GM12878 (cell line): ENCODE data around the gene GRAMD2B. TPM values are rescaled to one million over a fixed set of nuclear protein-coding genes. Genes with fewer than 3 reads are reported as not detected.

Source experiments
- ATAC-seq: fragments of 200-7000 bp; cut with Tn5 transposase; 3 replicates; pipeline ENCODE4 v1.9.1; 2020; ENCODE audit warnings: mild to moderate bottlenecking, moderate library complexity
- BruUV-seq: library from RNA; stranded (reverse); fragments of 400-500 nt; replicated peaks from 2 replicates; lab custom pipeline; 2021; lab: Mats Ljungman, UMichigan
- CTCF ChIA-PET: fragments of 300-600 bp; sonication (Branson Sonifier 250); formaldehyde crosslinking; extraction: SDS; loops from one replicate; lab custom pipeline; 2021; ENCODE audit warnings: inconsistent platforms; lab: Yijun Ruan, JAX
- POLR2A ChIA-PET: fragments of 350-600 bp; formaldehyde crosslinking; extraction: SDS; loops from one replicate; lab custom pipeline; 2021; ENCODE audit warnings: inconsistent platforms; lab: Charles Lee
- RAD21 ChIA-PET: fragments of 300-600 bp; sonication (Branson Sonifier 250); formaldehyde crosslinking; loops from one replicate; lab custom pipeline; 2023; ENCODE audit warnings: antibody characterized with exemption; ENCODE audit not compliant: unreplicated experiment; lab: Charles Lee
- SMC1A ChIA-PET: fragments of 300-600 bp; sonication (Branson Sonifier 250); formaldehyde crosslinking; loops from one replicate; lab custom pipeline; 2023; ENCODE audit not compliant: unreplicated experiment, uncharacterized antibody; lab: Charles Lee
- DNase-seq: peaks from one replicate; pipeline ENCODE4 v3.0.0-alpha.2; 2011; ENCODE audit warnings: low read depth, low spot score
- FAIRE-seq: peaks from 3 replicates; lab custom pipeline; 2011; peaks lifted over from hg19 to GRCh38; lab: Jason Lieb, UNC
- H2AFZ ChIP-seq: 2 replicates; pipeline ENCODE4 v1.6.0; 2011; ENCODE audit warnings: low read depth, low read length, control low read depth; ENCODE audit not compliant: control insufficient read depth
- H3K27ac ChIP-seq: 2 replicates; pipeline ENCODE4 v1.5.1; 2011; ENCODE audit warnings: control low read depth; ENCODE audit not compliant: control insufficient read depth, insufficient read depth
- H3K27me3 ChIP-seq, 2 experiments: replicated peaks in 1 of 2; 2 replicates each; pipeline versions ENCODE4 v1.6.0 to v1.6.1; 2011; ENCODE audit warnings: low read length in 1 of 2; ENCODE audit not compliant: control insufficient read depth in 2 of 2, insufficient read depth in 2 of 2
- H3K36me3 ChIP-seq, 2 experiments: 2 replicates each; pipeline ENCODE4 v1.5.1; 2011; ENCODE audit warnings: low read length in 1 of 2; ENCODE audit not compliant: control insufficient read depth in 2 of 2, insufficient read depth in 2 of 2
- H3K4me1 ChIP-seq: 2 replicates; pipeline ENCODE4 v1.6.1; 2011; ENCODE audit warnings: mild to moderate bottlenecking, low read length, moderate library complexity, mixed read lengths; ENCODE audit not compliant: control insufficient read depth, insufficient read depth
- H3K4me2 ChIP-seq: 2 replicates; pipeline ENCODE4 v1.6.0; 2011; ENCODE audit warnings: control low read depth; ENCODE audit not compliant: control insufficient read depth, insufficient read depth
- H3K4me3 ChIP-seq: fragments of 200-600 bp; sonication (generic); 2 replicates; pipeline ENCODE4 v1.5.1; 2016
- H3K79me2 ChIP-seq: 2 replicates; pipeline ENCODE4 v1.6.0; 2011; ENCODE audit warnings: low read length; ENCODE audit not compliant: control insufficient read depth, insufficient read depth
- H3K9ac ChIP-seq: 2 replicates; pipeline ENCODE4 v1.8.0; 2011; ENCODE audit warnings: low read length, control low read depth, mixed read lengths; ENCODE audit not compliant: control insufficient read depth, insufficient read depth
- H3K9me3 ChIP-seq: replicated peaks from 3 replicates; pipeline ENCODE4 v1.5.1; 2011; ENCODE audit warnings: mild to moderate bottlenecking, low read length; ENCODE audit not compliant: control insufficient read depth, insufficient read depth
- H4K20me1 ChIP-seq: 2 replicates; pipeline ENCODE4 v1.6.0; 2011; ENCODE audit not compliant: control insufficient read depth, insufficient read depth
- ASH2L ChIP-seq: fragments of 300-600, 200-600 bp; sonication (generic); IDR thresholded peaks from 2 replicates; pipeline ENCODE4 v1.6.1; 2017; ENCODE audit warnings: low read depth, mild to moderate bottlenecking, borderline replicate concordance
- BMI1 ChIP-seq: fragments of 450-650 bp; IDR thresholded peaks from 2 replicates; pipeline ENCODE4 v1.6.1; 2016; ENCODE audit warnings: mild to moderate bottlenecking, moderate library complexity, borderline replicate concordance
- CREM ChIP-seq: IDR thresholded peaks from 2 replicates; pipeline ENCODE4 v1.6.1; 2014; ENCODE audit warnings: antibody characterized with exemption, low read depth
- LARP7 ChIP-seq: fragments of 450-650 bp; IDR thresholded peaks from 2 replicates; pipeline ENCODE4 v1.6.1; 2017; ENCODE audit warnings: mild to moderate bottlenecking
- NR2F1 ChIP-seq: fragments of 450-650 bp; conservative IDR thresholded peaks from 2 replicates; pipeline ENCODE4 v1.6.1; 2017; ENCODE audit warnings: mild to moderate bottlenecking
- POLR2A ChIP-seq: IDR thresholded peaks from 2 replicates; pipeline ENCODE4 v1.6.1; 2011; ENCODE audit warnings: low read depth, mild to moderate bottlenecking, low read length
- RB1 ChIP-seq: fragments of 450-650 bp; formaldehyde crosslinking; IDR thresholded peaks from 2 replicates; pipeline ENCODE4 v1.6.1; 2017; ENCODE audit warnings: mild to moderate bottlenecking, borderline replicate concordance
- RCOR1 ChIP-seq: conservative IDR thresholded peaks from 2 replicates; pipeline ENCODE4 v1.6.1; 2012; ENCODE audit warnings: low read depth, low read length, improper control_type of control experiment
- ZBTB4 ChIP-seq: fragments of 450-650 bp; formaldehyde crosslinking; IDR thresholded peaks from 2 replicates; pipeline ENCODE4 v1.4.0; 2022; ENCODE audit warnings: mild to moderate bottlenecking, moderate library complexity
- in situ Hi-C: fragments of 300-500 bp; cut with MboI; formaldehyde crosslinking; loops from 9 replicates; pipeline ENCODE4 v1.14.3; 2018; ENCODE audit warnings: mixed read lengths
- intact Hi-C: fragments of 100-400 bp; cut with micrococcal nuclease; formaldehyde crosslinking; loops from one replicate; pipeline ENCODE4 v1.14.2; 2022; ENCODE audit not compliant: unreplicated experiment
- polyA plus RNA-seq, 11 experiments: library from polyadenylated mRNA; depleted of rRNA in 4 of 11; unstranded in 6 of 11; stranded (reverse) in 5 of 11; fragments of >200 nt; fragmentation: Nextera tagmentation in 4 of 11; fragmentation: Illumina TruSeq in 1 of 11; extraction: Ambion mirVana in 4 of 11; extraction: Trizol in 1 of 11; gene quantifications; 1 replicate in 1 of 11; 2 replicates in 10 of 11; pipeline versions ENCODE4 v1.2.1 to v1.2.3, GENCODE V29; 2011 to 2016; ENCODE audit warnings: inconsistent platforms in 2 of 11, missing spikeins in 2 of 11, low read depth in 1 of 11
- total RNA-seq, 4 experiments: library from RNA; depleted of rRNA in 3 of 4; stranded (reverse); fragments of >200 nt in 3 of 4; fragmentation: Illumina TruSeq in 1 of 4; extraction: Trizol in 1 of 4; gene quantifications; 2 replicates each; pipeline versions ENCODE4 v1.2.1 to v1.2.3, GENCODE V29; 2013 to 2021
- TF ChIP-seq, protein P1 (sequence below): fragments of 450-650 bp; IDR thresholded peaks from 2 replicates; pipeline ENCODE4 v1.6.1; 2017; ENCODE audit warnings: borderline replicate concordance
- TF ChIP-seq, protein P2 (sequence below): fragments of 450-650 bp; conservative IDR thresholded peaks from 2 replicates; pipeline ENCODE4 v1.6.1; 2017; ENCODE audit warnings: mild to moderate bottlenecking, moderate library complexity
- TF ChIP-seq, protein P3 (sequence below): fragments of 450-650 bp; IDR thresholded peaks from 2 replicates; pipeline ENCODE4 v1.6.1; 2017; ENCODE audit warnings: mild to moderate bottlenecking, moderate library complexity

GRAMD2B gene
- total and polyA plus RNA-seq, 10 of the 15 experiments (the other 5 are each of a cell fraction or from before 2014, with no cell fraction given): 1.9 to 21.5 (median 8.4) TPM

- TF ChIP-seq ZBTB4 (CRISPR knock-in tag): no peak
- TF ChIP-seq, protein P1, sequence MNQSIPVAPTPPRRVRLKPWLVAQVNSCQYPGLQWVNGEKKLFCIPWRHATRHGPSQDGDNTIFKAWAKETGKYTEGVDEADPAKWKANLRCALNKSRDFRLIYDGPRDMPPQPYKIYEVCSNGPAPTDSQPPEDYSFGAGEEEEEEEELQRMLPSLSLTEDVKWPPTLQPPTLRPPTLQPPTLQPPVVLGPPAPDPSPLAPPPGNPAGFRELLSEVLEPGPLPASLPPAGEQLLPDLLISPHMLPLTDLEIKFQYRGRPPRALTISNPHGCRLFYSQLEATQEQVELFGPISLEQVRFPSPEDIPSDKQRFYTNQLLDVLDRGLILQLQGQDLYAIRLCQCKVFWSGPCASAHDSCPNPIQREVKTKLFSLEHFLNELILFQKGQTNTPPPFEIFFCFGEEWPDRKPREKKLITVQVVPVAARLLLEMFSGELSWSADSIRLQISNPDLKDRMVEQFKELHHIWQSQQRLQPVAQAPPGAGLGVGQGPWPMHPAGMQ: no peak
These were observed 63.1 kb downstream of the GRAMD2B start (continued) for GRCh38 chr5:126486332-126486731.

DNA sequence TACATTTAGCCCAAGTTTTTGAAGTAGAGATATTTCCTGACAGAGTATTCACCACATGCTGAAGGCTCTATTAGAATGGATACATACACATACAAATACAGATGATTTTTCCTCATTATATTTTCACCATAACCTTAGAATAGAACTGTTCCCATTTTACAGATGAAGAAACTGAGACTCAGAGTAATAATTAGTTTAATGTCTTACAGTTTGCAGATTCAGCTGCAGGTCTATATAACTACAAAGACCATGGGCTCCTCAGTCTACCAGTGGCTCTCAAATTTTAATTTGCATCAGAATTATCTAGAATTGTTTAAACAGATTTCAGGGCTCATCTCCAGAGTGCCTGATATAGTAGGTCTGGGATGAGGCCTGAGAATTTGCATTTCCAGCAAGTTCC, 64.4 kb downstream of the GRAMD2B start:
- no peak for ATAC-seq
- H3K9me3 ChIP-seq: no peaks in the 10 kb centered on the region
- no peak overlapping the region for H3K4me2 ChIP-seq
- BruUV-seq: no TSS peak
- no peak overlapping the region for H3K4me3 ChIP-seq
- H3K79me2 ChIP-seq: no peaks in the 10 kb centered on the region
- no peaks in the 10 kb centered on the region for H4K20me1 ChIP-seq
- RAD21 ChIA-PET: no interaction called here
- DNase-seq: no peak
- peaks cover 0 to 11% of the 10 kb centered on the region in 2 experiments; a peak in 3 of 4 replicates for H3K36me3 ChIP-seq
- CTCF ChIA-PET: interaction anchor here (1.0 to 4.7 kb wide), 3 partner anchors 11 to 52 kb away, joined by 3 to 27 read pairs (median 3); no protein-coding TSS in a partner anchor
- POLR2A ChIA-PET: no interaction called here
- intact Hi-C loops: no loop called here
- H3K4me1 ChIP-seq: no peaks in the 10 kb centered on the region
- no peak for FAIRE-seq
- no peak overlapping the region for H2AFZ ChIP-seq
- H3K9ac ChIP-seq: no peak overlapping the region
- in situ Hi-C loops: no loop called here
- TF ChIP-seq BMI1: no peak
- TF ChIP-seq, protein P2, sequence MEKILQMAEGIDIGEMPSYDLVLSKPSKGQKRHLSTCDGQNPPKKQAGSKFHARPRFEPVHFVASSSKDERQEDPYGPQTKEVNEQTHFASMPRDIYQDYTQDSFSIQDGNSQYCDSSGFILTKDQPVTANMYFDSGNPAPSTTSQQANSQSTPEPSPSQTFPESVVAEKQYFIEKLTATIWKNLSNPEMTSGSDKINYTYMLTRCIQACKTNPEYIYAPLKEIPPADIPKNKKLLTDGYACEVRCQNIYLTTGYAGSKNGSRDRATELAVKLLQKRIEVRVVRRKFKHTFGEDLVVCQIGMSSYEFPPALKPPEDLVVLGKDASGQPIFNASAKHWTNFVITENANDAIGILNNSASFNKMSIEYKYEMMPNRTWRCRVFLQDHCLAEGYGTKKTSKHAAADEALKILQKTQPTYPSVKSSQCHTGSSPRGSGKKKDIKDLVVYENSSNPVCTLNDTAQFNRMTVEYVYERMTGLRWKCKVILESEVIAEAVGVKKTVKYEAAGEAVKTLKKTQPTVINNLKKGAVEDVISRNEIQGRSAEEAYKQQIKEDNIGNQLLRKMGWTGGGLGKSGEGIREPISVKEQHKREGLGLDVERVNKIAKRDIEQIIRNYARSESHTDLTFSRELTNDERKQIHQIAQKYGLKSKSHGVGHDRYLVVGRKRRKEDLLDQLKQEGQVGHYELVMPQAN: no peak
- no peak for TF ChIP-seq NR2F1
- no peak for TF ChIP-seq POLR2A
- TF ChIP-seq LARP7: no peak
- no peak for TF ChIP-seq RCOR1
- no peak for TF ChIP-seq RB1
- no peak for TF ChIP-seq CREM
- TF ChIP-seq, protein P3, sequence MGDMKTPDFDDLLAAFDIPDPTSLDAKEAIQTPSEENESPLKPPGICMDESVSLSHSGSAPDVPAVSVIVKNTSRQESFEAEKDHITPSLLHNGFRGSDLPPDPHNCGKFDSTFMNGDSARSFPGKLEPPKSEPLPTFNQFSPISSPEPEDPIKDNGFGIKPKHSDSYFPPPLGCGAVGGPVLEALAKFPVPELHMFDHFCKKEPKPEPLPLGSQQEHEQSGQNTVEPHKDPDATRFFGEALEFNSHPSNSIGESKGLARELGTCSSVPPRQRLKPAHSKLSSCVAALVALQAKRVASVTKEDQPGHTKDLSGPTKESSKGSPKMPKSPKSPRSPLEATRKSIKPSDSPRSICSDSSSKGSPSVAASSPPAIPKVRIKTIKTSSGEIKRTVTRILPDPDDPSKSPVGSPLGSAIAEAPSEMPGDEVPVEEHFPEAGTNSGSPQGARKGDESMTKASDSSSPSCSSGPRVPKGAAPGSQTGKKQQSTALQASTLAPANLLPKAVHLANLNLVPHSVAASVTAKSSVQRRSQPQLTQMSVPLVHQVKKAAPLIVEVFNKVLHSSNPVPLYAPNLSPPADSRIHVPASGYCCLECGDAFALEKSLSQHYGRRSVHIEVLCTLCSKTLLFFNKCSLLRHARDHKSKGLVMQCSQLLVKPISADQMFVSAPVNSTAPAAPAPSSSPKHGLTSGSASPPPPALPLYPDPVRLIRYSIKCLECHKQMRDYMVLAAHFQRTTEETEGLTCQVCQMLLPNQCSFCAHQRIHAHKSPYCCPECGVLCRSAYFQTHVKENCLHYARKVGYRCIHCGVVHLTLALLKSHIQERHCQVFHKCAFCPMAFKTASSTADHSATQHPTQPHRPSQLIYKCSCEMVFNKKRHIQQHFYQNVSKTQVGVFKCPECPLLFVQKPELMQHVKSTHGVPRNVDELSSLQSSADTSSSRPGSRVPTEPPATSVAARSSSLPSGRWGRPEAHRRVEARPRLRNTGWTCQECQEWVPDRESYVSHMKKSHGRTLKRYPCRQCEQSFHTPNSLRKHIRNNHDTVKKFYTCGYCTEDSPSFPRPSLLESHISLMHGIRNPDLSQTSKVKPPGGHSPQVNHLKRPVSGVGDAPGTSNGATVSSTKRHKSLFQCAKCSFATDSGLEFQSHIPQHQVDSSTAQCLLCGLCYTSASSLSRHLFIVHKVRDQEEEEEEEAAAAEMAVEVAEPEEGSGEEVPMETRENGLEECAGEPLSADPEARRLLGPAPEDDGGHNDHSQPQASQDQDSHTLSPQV: no peak
- no peak for TF ChIP-seq ASH2L
- H3K27ac ChIP-seq: no peak overlapping the region
- no peaks in the 10 kb centered on the region for H3K27me3 ChIP-seq
- SMC1A ChIA-PET: interaction anchor here (0.6 to 1.1 kb wide), 3 partner anchors 12 to 945 kb away, joined by 3 read pairs; no protein-coding TSS in a partner anchor
